ENCODE measurements around the gene AGO1. TPM values are rescaled to one million over a fixed set of nuclear protein-coding genes. Genes with fewer than 3 reads are reported as not detected.
A peak's percentile ranks its signal among the peaks of the same experiment; 100 is the strongest.

The AGO1 gene
- total and polyA plus RNA-seq, 8 donors, result 2.2 to 20.3 (median 10.1) TPM

DNA sequence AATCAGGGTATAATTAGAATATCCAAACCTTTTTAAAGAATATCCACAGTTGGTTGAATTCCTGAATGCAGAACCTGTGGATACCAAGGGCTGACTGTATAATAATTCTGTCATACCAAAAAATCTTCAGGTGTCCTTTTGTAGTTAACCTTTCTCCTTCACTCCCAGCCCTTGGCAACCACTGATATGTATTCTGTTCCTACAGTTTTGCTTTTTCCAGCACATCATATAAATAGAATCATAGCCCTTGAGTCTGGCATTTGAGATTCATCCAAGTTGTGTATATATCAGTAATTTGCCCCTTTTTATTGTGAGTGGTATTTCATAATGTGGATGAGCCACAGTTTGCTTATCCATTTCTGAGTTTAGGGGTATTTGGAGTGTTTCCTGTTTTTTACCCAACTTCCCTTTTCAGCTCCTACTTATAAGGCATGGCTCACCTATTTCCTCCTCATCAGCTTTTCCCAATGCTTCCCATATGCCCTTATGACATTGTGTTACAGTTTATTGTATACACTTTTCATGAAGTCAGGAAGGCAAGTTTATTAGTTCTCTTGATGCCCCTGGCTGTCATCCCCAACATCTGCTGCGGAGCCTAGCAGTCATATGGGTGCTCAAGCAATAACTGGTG lies 35.0 kb upstream of the AGO1 start:
- WGBS, 5 donors, result 84 to 99% (median 90%) methylated on average over 1 of the region's 1 CpG
- H3K4me1 ChIP-seq, result peaks cover 0 to 36% (median 14%) of the 10 kb centered on the region in 4 donors
- no peaks in the 10 kb centered on the region for H3K27me3 ChIP-seq
- intact Hi-C loops (cut with DNase I; ENCODE audit: low total_unique reads), result no loop called here
- peaks cover 6 to 88% (median 72%) of the 10 kb centered on the region in 4 donors for H3K36me3 ChIP-seq
- no peak overlapping the region for H3K27ac ChIP-seq
- no peak for DNase-seq
- no peak overlapping the region for H3K4me3 ChIP-seq
- no peaks in the 10 kb centered on the region for H3K9me3 ChIP-seq
- TF ChIP-seq POLR2AphosphoS5 (IDR thresholded peaks at IDR 0.05) (no peak), EP300 (IDR thresholded peaks at IDR 0.05) (no peak), POLR2A (IDR thresholded peaks at IDR 0.05) (no peak)
- TF ChIP-seq, protein P1, sequence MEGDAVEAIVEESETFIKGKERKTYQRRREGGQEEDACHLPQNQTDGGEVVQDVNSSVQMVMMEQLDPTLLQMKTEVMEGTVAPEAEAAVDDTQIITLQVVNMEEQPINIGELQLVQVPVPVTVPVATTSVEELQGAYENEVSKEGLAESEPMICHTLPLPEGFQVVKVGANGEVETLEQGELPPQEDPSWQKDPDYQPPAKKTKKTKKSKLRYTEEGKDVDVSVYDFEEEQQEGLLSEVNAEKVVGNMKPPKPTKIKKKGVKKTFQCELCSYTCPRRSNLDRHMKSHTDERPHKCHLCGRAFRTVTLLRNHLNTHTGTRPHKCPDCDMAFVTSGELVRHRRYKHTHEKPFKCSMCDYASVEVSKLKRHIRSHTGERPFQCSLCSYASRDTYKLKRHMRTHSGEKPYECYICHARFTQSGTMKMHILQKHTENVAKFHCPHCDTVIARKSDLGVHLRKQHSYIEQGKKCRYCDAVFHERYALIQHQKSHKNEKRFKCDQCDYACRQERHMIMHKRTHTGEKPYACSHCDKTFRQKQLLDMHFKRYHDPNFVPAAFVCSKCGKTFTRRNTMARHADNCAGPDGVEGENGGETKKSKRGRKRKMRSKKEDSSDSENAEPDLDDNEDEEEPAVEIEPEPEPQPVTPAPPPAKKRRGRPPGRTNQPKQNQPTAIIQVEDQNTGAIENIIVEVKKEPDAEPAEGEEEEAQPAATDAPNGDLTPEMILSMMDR (IDR thresholded peaks at IDR 0.05), result no peak

DNA sequence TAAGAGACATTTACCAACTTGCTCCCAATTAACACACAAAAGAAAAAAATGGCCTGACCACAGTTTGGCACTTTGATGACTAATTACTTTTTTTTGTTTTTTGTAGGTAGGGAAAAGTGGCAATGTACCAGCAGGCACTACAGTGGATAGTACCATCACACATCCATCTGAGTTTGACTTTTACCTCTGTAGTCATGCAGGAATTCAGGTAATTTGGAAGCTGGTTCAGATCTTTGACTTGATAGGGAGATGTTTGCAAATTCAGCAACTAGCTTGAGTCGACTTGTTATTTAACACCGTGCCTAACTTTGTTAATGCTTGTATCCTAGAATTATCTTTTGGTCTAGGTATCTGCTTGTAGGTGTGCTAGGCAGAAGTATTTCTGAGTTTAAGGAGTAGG lies 33.0 kb upstream of the AGO1 start:
- intact Hi-C loops (cut with DNase I; ENCODE audit: low total_unique reads), result no loop called here
- Histone ChIP-seq H3K36me3 (peaks cover 11 to 92% (median 76%) of the 10 kb centered on the region in 4 donors), H3K4me1 (peaks cover 0 to 36% (median 14%) of the 10 kb centered on the region in 4 donors), H3K27ac (no peak overlapping the region), H3K27me3 (no peaks in the 10 kb centered on the region), H3K9me3 (no peaks in the 10 kb centered on the region), H3K4me3 (no peak overlapping the region)
- TF ChIP-seq, protein P1 (IDR thresholded peaks at IDR 0.05), result no peak
- TF ChIP-seq POLR2A (IDR thresholded peaks at IDR 0.05), result no peak
- no peak for TF ChIP-seq EP300 (IDR thresholded peaks at IDR 0.05)
- TF ChIP-seq POLR2AphosphoS5 (IDR thresholded peaks at IDR 0.05), result no peak
- 85 to 94% (median 90%) methylated on average over 2 of the region's 2 CpGs for WGBS, 5 donors
- no peak for DNase-seq

DNA sequence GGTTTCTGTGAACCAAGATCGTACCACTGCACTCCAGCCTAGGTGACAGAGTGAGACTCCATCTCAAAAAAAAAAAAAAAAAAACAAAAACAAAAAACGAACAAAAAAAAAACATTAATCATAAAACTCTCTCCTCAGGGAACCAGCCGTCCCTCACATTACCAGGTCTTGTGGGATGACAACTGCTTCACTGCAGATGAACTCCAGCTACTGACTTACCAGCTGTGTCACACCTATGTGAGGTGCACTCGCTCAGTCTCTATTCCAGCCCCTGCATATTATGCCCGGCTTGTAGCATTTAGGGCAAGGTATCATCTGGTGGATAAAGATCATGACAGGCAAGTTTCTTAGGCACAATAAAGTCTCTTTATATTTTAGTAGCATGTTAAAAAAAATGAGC lies 32.3 kb upstream of the AGO1 start:
- no peaks in the 10 kb centered on the region for H3K9me3 ChIP-seq
- H3K36me3 ChIP-seq, result peaks cover 17 to 92% (median 77%) of the 10 kb centered on the region in 4 donors
- peak overlapping the region in 1 of 5 donors; percentile 56 for H3K27ac ChIP-seq
- no peak for DNase-seq
- intact Hi-C loops (cut with DNase I; ENCODE audit: low total_unique reads), result no loop called here
- TF ChIP-seq EP300 (IDR thresholded peaks at IDR 0.05) (no peak), POLR2A (IDR thresholded peaks at IDR 0.05) (no peak), POLR2AphosphoS5 (IDR thresholded peaks at IDR 0.05) (no peak)
- TF ChIP-seq, protein P1 (IDR thresholded peaks at IDR 0.05), result no peak
- H3K4me1 ChIP-seq, result peaks cover 0 to 31% (median 14%) of the 10 kb centered on the region in 4 donors
- 74 to 82% (median 80%) methylated on average over 5 of the region's 5 CpGs for WGBS, 5 donors
- H3K4me3 ChIP-seq, result no peak overlapping the region
- H3K27me3 ChIP-seq, result no peaks in the 10 kb centered on the region

DNA sequence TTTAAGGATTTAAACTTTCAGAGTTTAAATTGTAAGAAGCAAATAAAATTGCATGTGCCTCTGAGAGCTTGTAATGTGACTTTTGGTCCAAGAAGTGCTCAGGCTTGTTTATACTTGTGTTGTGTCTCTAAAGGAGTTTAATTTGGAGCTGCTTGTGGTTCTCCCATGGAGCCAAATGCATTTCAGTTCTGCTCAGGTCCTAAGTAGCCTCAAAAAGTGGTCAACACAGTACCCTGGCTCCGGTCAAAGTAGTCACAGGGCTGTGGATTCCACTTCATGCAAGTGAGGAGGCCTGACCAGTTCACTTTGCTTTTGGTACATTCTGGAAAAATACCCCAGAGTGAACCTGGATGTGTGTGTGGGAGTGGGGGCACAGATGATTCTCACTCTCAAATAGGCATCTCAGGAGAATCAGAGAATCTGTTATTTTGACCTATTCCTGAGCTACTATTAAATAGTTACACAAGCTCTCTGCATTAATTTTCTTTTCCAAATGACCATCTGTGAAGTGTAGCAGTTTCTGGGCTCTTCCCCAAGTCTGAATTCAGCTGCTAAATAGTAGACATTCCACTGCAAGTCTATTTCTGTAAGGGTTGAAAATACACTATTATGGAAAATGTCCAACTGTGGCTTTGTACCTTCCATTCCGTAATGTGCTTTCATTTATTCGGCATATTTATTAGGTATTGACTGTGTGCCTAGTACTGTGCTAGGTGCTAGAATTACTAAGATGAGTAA lies 31.7 kb upstream of the AGO1 start:
- 65 to 88% (median 72%) methylated on average over 3 of the region's 3 CpGs for WGBS, 5 donors
- TF ChIP-seq POLR2AphosphoS5 (IDR thresholded peaks at IDR 0.05) (peak in 1 of 3 donors; percentile 19), POLR2A (IDR thresholded peaks at IDR 0.05) (no peak)
- Histone ChIP-seq H3K4me1 (peaks cover 0 to 28% (median 15%) of the 10 kb centered on the region in 4 donors), H3K27me3 (no peaks in the 10 kb centered on the region), H3K36me3 (peaks cover 23 to 91% (median 77%) of the 10 kb centered on the region in 4 donors), H3K4me3 (no peak overlapping the region), H3K9me3 (no peaks in the 10 kb centered on the region), H3K27ac (peak overlapping the region in 2 of 5 donors; percentile 35 to 56)
- intact Hi-C loops (cut with DNase I; ENCODE audit: low total_unique reads), result no loop called here
- DNase-seq, result peak in 1 of 2 donors; percentile 86
